Measurements from ENCODE around the gene SH3GLB2.

SH3GLB2 gene

DNA sequence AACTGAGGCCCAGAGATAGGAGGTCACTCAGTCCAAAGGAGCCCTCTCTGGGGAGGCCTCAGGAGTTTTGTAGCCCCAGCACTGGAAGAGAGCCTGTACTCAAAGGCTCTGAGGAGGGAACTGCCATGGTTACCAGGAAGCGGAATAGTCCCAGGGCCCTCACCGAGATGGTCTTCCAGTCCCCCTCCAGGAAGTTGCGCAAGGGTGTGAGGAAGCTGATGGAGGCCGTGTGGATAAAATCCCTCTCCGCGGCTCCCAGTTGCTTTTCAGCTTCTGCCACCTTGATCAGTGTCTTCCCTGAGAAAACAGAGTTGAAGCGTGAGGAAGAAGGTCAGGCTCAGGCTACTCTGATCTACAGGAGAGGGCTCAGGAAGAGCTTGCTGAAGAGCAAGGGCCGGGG is 13.5 kb downstream of the SH3GLB2 start:
- TF ChIP-seq GATA3 (IDR thresholded peaks at IDR 0.05; ENCODE audit: low read depth, low read length): no peak
- TF ChIP-seq GATA2 (IDR thresholded peaks at IDR 0.05; ENCODE audit: low read depth, low read length): no peak

DNA sequence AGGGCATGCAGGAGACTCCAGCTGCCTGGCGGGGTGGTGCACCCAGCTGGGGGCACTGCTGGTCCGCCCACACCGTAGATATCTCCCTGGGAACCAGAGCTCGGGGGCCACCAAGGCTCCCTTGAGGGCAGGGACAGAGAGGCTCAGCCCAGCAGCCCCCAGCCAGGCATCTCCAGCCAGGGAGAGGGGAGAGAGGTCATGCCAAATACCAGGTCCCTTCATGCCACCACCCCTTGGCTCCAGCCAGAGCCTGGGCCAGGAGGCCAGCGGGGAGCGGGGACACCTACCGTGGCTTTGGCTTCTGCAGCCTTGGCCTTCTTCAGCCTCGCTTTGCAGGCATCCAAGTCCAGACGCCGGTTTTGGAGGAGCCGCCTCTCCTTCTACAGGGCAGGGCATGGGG is 14.0 kb downstream of the SH3GLB2 start:
- TF ChIP-seq GATA2 (IDR thresholded peaks at IDR 0.05; ENCODE audit: low read depth, low read length) (no peak), GATA3 (IDR thresholded peaks at IDR 0.05; ENCODE audit: low read depth, low read length) (no peak)

DNA sequence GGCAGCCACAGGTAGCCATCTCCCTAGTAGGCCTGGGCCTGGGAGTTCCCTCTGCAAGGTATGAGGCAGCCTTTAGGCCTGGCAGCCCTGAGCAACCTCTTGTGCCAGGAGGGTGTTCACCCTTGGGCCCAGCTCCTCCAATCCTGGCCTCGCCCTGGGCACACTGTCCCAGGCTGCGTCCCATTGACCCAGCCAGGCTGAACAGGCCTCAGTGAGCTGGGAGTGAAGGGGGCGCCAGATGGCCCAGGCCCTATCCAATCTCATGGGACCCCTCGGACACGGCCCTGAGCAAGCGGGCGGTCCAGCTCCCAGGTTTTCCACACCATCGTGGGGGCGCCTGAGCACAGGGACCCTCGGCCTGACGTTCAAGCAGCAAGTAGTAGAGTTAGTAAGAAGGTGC is 14.5 kb downstream of the SH3GLB2 start:
- TF ChIP-seq GATA2 (IDR thresholded peaks at IDR 0.05; ENCODE audit: low read depth, low read length) (no peak), GATA3 (IDR thresholded peaks at IDR 0.05; ENCODE audit: low read depth, low read length) (no peak)

DNA sequence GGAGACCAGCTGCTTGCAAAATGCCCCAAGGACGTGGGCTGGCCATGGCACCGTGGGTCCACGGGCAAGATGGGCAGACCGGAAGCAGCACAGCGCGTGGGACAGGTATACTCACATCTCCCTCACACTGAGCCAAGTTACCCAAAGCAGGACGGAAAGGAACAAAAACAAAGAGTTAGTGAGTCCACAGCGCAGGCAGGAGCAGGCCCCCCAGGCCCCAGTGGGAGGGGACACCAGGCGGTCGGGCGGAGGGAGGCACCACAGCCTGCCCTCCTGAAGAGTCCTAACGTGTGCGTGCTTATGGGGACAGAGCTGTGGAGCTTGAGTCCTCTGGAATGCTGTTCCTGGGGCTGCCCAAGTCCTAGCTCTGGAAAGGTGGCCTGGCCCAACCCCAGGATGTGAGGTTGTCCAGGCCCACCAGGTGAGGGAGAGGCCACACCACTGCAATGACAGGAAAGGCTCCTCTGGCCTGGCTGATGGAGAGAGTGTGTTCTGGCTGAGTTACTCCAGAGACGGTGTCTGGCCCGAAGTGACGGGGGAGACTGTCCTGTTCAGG is 15.2 kb downstream of the SH3GLB2 start:
- TF ChIP-seq GATA3 (IDR thresholded peaks at IDR 0.05; ENCODE audit: low read depth, low read length) (no peak), GATA2 (IDR thresholded peaks at IDR 0.05; ENCODE audit: low read depth, low read length) (no peak)

DNA sequence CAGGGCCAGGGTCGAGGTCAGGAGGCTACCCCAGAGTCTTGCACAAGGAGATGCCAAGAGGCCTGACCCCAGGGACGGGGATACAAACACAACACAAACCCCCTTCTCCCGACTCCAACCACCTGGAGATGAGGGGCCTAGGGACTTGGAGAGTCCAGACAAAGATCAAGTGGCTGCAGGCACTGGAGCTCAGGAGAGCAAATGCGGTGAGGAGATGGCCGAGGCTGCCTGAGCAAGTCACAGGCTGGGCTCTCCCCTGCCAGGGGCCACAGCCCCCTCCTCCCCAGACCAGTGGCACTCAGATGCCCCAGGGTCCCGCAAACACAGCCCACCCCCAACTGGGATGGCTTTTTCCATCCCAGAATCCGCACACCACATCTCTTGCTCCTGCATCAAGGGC is 15.8 kb downstream of the SH3GLB2 start:
- TF ChIP-seq GATA3 (IDR thresholded peaks at IDR 0.05; ENCODE audit: low read depth, low read length) (no peak), GATA2 (IDR thresholded peaks at IDR 0.05; ENCODE audit: low read depth, low read length) (no peak)

DNA sequence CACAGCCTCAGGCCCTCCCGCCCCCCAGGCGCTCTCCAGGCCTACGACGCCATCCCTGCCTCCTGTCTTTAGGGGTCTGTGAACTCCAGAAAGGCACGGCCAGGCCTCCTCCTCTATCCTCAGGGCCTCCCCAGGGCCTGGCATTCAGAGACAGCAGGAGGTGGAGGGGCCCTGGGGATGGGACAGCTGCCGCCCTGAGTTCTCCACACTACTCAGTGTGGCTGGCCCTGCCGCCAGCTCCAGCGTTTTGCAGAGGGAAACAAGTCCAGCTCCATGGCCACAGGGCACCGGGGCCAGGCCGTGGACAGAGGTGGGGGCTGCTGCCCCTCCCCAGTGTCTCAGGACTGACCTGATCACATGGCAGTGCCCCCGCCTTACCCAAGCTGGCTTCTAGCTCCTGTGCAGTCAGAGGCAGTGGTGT is 16.4 kb downstream of the SH3GLB2 start:
- TF ChIP-seq GATA3 (IDR thresholded peaks at IDR 0.05; ENCODE audit: low read depth, low read length) (no peak), GATA2 (IDR thresholded peaks at IDR 0.05; ENCODE audit: low read depth, low read length) (no peak)

DNA sequence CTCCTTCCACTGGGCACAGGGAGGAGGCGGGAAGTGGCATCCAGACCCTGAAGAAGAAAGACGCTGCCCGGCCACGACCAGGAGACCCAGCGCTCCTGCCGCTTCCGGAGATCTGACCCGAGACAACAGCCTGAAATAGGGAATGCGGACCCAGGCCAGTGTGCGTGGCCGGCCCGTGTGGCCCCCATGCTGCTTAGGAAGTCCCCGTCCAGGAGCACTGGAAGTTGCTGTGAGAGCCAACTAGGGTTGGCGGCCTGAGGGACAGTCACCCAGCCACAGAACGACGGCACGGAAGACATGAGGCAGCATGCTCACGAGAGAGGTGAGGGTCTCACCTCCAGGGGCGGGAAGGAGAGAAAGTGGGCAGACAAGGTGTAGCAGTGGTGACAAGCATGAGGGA is 17.0 kb downstream of the SH3GLB2 start:
- TF ChIP-seq GATA3 (IDR thresholded peaks at IDR 0.05; ENCODE audit: low read depth, low read length): no peak
- TF ChIP-seq GATA2 (IDR thresholded peaks at IDR 0.05; ENCODE audit: low read depth, low read length): no peak

DNA sequence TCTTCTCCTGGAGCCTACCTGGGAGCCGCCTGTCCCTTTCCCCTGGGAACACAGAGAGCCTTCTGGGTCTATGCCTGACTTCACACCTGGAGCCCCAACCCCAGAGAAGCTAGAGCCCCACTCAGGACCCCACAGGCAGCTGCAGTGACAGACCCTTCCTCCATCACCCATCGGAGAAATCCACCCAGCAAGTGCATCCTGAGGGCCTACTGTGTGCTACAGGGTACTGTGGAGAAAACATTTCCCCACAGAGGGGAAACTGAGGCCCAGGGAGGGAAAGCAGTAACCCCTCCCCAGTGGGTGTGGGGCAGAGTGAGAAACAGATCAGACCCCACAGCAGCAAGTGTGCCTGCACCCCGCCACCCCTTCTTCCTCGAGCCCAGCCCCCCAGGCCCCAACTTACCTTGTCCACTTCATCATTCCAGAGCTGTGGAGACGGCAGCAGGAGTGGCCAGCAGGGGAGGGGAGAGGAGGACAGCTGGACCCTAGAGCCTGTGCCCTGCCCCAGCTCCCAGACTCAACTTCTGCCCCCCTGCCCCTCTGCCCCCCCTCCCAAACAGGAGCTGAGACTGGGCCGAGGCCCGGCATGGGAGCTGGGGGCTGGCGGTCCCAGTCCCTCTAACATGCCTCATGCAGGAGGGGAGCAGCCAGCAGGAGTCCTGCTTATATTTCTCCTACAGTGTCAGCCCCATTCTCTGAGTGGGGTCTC is 17.7 kb downstream of the SH3GLB2 start:
- TF ChIP-seq GATA3 (IDR thresholded peaks at IDR 0.05; ENCODE audit: low read depth, low read length) (no peak), GATA2 (IDR thresholded peaks at IDR 0.05; ENCODE audit: low read depth, low read length) (no peak)

DNA sequence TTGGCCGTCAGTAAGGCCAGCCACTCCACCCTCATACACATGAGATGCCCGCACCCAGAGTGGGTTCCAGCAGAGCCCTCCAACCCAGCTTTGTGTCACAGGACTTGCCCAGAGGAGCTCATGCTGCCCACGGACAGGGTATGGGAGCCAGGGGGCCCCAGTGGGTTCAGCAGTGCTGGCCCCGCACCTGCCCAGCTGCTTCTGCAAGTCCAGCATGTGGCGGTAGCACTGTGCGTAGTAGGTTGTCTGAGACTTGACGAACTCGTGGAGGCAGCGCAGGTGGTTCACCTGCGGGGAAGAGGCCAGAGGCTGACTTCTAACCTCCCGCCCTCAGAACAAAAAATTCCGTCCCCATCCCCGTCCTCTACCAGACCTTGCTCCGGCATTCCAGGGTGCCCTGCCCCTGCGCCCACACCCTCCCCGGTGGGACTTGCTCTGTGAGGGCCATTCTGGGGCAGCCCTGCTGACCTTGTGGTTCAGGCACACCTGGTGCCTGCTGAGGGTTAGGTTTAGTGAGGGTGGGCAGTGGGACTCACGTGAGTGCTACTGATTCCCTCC is 18.5 kb downstream of the SH3GLB2 start:
- TF ChIP-seq GATA2 (IDR thresholded peaks at IDR 0.05; ENCODE audit: low read depth, low read length): no peak
- TF ChIP-seq GATA3 (IDR thresholded peaks at IDR 0.05; ENCODE audit: low read depth, low read length): no peak

DNA sequence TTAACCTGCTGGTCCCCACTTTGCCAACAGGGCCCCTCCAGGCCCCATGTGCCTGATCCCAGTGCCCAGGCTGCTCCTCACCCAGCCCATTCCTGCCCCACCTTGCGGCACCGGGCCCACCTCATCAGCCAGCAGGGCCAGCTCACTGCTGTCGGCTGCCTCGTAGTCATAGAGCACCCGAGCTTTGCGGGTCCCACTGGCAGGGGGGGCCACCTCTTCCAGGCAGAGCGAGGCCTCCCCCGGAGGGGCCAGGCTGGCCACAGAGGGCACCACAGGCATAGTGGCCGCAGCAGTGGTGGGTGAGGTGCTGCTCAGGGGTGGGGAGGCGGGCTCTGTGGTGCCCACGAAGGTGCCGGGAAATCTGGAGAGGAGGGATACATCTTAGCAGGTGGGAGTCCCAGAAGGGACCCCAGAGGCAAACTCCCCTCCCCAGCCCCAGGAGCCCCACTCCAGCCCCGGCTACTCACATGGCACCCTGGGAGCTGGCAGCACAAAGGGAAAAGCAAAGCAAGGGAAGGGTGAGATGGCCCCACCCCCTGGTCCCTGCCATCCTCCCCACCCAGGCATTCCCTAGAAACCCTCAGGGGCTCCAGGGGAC is 19.0 kb downstream of the SH3GLB2 start:
- no peak for TF ChIP-seq GATA3 (IDR thresholded peaks at IDR 0.05; ENCODE audit: low read depth, low read length)
- no peak for TF ChIP-seq GATA2 (IDR thresholded peaks at IDR 0.05; ENCODE audit: low read depth, low read length)

DNA sequence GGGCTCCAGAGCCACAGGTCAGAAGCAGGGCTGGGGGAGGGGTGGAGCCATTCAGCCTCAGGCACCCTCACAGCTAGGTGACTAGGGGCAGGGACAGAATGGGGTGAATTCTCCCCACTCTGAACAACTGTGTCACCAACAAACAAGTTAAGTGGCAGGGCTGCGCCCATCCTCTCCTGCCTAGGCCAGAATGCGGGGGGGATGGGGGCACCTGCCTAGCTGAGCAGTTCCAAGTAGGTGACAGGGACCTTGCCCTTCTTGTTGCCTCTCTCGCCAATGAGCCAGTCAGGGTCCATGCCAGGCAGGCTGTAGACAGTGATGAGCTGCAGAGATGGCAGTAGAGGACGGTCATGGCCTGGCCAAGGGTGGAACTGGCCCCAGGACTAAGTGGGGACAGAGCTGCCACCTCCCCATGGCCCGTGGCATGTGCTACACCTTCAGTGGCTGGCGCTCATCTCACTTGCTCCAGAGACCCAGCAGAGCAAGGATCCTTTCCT is 19.6 kb downstream of the SH3GLB2 start:
- no peak for TF ChIP-seq GATA3 (IDR thresholded peaks at IDR 0.05; ENCODE audit: low read depth, low read length)
- TF ChIP-seq GATA2 (IDR thresholded peaks at IDR 0.05; ENCODE audit: low read depth, low read length): no peak

DNA sequence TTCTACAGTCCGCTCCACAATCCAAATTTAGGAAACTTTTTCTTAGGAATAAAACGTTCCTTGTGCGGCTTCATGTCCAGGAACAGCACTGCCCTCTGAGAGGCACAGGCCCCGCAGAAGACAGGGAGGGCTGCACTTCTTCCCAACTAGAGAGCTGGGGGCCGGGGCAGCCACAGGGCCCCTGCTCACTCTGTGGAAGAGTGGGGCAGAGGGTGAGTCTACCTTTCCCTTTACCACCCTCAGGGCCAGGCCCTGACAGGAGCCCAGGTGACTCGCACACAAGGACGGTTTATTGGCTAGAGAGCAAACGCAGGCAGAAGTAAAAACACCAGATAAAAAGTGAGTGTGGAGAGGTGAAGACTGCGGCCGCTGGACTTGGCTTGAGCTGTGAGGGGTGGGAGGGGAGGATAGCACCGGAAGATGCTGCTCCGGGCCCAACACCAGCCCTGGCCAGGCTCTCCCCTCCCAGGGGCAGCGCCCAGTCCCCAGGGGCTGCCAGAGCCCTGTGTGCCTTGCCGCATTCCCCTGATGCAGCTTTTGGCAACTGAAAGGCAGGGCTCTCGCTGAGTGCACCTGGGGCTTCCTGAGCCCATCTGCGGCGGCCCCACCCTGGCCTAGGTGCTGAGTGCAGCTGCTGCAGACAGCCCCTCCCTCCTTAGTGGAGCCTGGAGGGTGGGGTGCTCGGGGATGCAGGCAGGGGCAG is 20.2 kb downstream of the SH3GLB2 start:
- TF ChIP-seq GATA3 (IDR thresholded peaks at IDR 0.05; ENCODE audit: low read depth, low read length) (no peak), GATA2 (IDR thresholded peaks at IDR 0.05; ENCODE audit: low read depth, low read length) (no peak)

DNA sequence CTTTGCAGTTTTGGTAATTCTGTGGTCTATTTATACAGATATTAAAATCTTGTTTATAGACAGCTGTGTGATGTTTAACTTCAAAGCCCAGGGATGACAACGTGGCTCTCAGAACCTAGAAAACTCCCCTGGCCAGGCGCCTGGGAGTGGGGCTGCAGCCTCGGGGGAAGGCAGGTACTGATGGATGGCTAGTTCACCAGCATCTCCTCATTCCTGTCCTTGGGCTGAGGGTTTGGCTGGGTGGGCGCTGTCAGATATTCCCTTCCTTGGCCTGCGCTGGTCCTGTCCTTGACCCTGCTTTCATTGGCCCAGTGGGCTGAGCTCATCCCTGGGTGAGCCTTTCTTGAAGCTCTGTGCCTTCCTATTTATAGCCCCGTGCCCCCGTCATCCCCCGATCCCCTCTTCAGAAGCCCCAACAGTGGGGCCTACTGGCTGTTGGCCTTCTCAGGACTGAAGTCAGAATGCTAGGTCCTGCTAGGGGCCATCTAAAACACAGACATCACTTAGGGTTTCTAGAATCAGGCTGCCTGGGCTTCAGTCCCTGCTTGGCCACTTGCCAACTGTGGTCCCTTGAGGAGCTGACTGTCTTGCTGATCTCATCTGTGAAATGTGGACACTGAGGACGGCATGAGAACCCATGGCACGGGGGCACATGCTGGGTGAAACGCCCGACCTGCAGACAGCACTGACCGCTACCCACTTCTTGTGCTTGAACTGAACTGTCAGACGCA is 20.9 kb downstream of the SH3GLB2 start:
- TF ChIP-seq GATA2 (IDR thresholded peaks at IDR 0.05; ENCODE audit: low read depth, low read length) (no peak), GATA3 (IDR thresholded peaks at IDR 0.05; ENCODE audit: low read depth, low read length) (no peak)
